HEK293 (cell line): ENCODE results near the gene ZFAND3.

Source experiments
- CTCF ChIA-PET: fragments of 350-600 bp; formaldehyde crosslinking; extraction: SDS; loops from one replicate; lab custom pipeline; 2021; ENCODE audit warnings: antibody characterized with exemption; lab: Yijun Ruan, JAX
- POLR2A ChIA-PET: fragments of 300-600 bp; formaldehyde crosslinking; extraction: SDS; loops from one replicate; lab custom pipeline; 2020; ENCODE audit warnings: antibody characterized with exemption, inconsistent platforms; lab: Yijun Ruan, JAX
- H3K27ac ChIP-seq: fragments of 200-500 bp; sonication (Bioruptor generic); 2 replicates; pipeline ENCODE4 v1.5.1; 2014; ENCODE audit warnings: low read depth, low read length, control low read depth, inconsistent platforms; ENCODE audit errors: extremely low read depth
- H3K36me3 ChIP-seq, 2 experiments: fragments of 200-500 bp in 1 of 2; sonication (Bioruptor generic) in 1 of 2; 1 replicate in 1 of 2; 2 replicates in 1 of 2; pipeline ENCODE4 v1.5.1; 2014 to 2017; ENCODE audit warnings: inconsistent platforms in 2 of 2, low read length in 2 of 2; ENCODE audit not compliant: control insufficient read depth in 2 of 2, insufficient read depth in 1 of 2
- H3K4me1 ChIP-seq: fragments of 200-500 bp; sonication (Bioruptor generic); 2 replicates; pipeline ENCODE4 v1.5.1; 2014; ENCODE audit warnings: mild to moderate bottlenecking, low read length, inconsistent platforms; ENCODE audit not compliant: control insufficient read depth, insufficient read depth
- H3K4me3 ChIP-seq: 2 replicates; pipeline ENCODE4 v1.5.1; 2011; ENCODE audit warnings: low read depth, mild to moderate bottlenecking, control low read depth, low read length, moderate library complexity
- H3K9me3 ChIP-seq: fragments of 200-500 bp; sonication (Bioruptor generic); 2 replicates; pipeline ENCODE4 v1.5.1; 2014; ENCODE audit warnings: low read depth, low read length, inconsistent platforms; ENCODE audit not compliant: control insufficient read depth, insufficient read depth
- SP3 ChIP-seq: fragments of 450-650 bp; formaldehyde crosslinking; IDR thresholded peaks from 2 replicates; pipeline ENCODE4 v1.5.1; 2016; ENCODE audit warnings: missing biosample characterization, missing genetic modification characterization
- SP7 ChIP-seq: fragments of 450-650 bp; formaldehyde crosslinking; IDR thresholded peaks from 2 replicates; pipeline ENCODE4 v1.5.1; 2016; ENCODE audit warnings: missing biosample characterization, missing genetic modification characterization
- ZBTB20 ChIP-seq: fragments of 450-650 bp; formaldehyde crosslinking; IDR thresholded peaks from 2 replicates; pipeline ENCODE4 v1.5.1; 2016; ENCODE audit warnings: missing biosample characterization, missing genetic modification characterization
- ZIC2 ChIP-seq: fragments of 450-650 bp; formaldehyde crosslinking; IDR thresholded peaks from 2 replicates; pipeline ENCODE4 v1.5.1; 2016; ENCODE audit warnings: missing biosample characterization, missing genetic modification characterization
- ZNF10 ChIP-seq: fragments of 450-650 bp; formaldehyde crosslinking; IDR thresholded peaks from 2 replicates; pipeline ENCODE4 v1.5.1; 2017; ENCODE audit warnings: missing biosample characterization, missing genetic modification characterization
- ZNF155 ChIP-seq: fragments of 450-650 bp; formaldehyde crosslinking; IDR thresholded peaks from 2 replicates; pipeline ENCODE4 v1.5.1; 2016; ENCODE audit warnings: missing biosample characterization, missing genetic modification characterization
- ZNF354C ChIP-seq: fragments of 450-650 bp; formaldehyde crosslinking; IDR thresholded peaks from 2 replicates; pipeline ENCODE4 v1.5.1; 2016; ENCODE audit warnings: missing biosample characterization, missing genetic modification characterization, low read depth, borderline replicate concordance
- ZNF37A ChIP-seq: fragments of 450-650 bp; IDR thresholded peaks from 2 replicates; pipeline ENCODE4 v1.5.1; 2018; ENCODE audit warnings: missing biosample characterization, missing genetic modification characterization
- ZNF510 ChIP-seq: fragments of 450-650 bp; formaldehyde crosslinking; IDR thresholded peaks from 2 replicates; pipeline ENCODE4 v1.5.1; 2018; ENCODE audit warnings: mild to moderate bottlenecking, missing genetic modification characterization, missing biosample characterization; ENCODE audit not compliant: insufficient replicate concordance
- ZNF548 ChIP-seq: fragments of 450-650 bp; formaldehyde crosslinking; IDR thresholded peaks from 2 replicates; pipeline ENCODE4 v1.5.1; 2016; ENCODE audit warnings: missing biosample characterization, missing genetic modification characterization
- TF ChIP-seq, protein P1 (sequence below): fragments of 450-650 bp; formaldehyde crosslinking; IDR thresholded peaks from 2 replicates; pipeline ENCODE4 v1.5.1; 2016; ENCODE audit warnings: missing biosample characterization, missing genetic modification characterization, low read depth
- TF ChIP-seq, protein P2 (sequence below): fragments of 450-650 bp; formaldehyde crosslinking; conservative IDR thresholded peaks from 2 replicates; pipeline ENCODE4 v1.5.1; 2016; ENCODE audit warnings: low read depth, missing biosample characterization, missing genetic modification characterization
- TF ChIP-seq, protein P3 (sequence below): fragments of 450-650 bp; formaldehyde crosslinking; IDR thresholded peaks from 2 replicates; pipeline ENCODE4; 2016; ENCODE audit warnings: missing biosample characterization, missing genetic modification characterization
- TF ChIP-seq, protein P4 (sequence below): fragments of 450-650 bp; formaldehyde crosslinking; IDR thresholded peaks from 2 replicates; pipeline ENCODE4 v1.5.1; 2017; ENCODE audit warnings: missing biosample characterization, missing genetic modification characterization
- TF ChIP-seq, protein P5 (sequence below): fragments of 450-650 bp; formaldehyde crosslinking; IDR thresholded peaks from 2 replicates; pipeline ENCODE4 v1.5.1; 2016; ENCODE audit warnings: missing biosample characterization, missing genetic modification characterization
- TF ChIP-seq, protein P6 (sequence below): fragments of 450-650 bp; formaldehyde crosslinking; IDR thresholded peaks from 2 replicates; pipeline ENCODE4 v1.5.1; 2016; ENCODE audit warnings: missing biosample characterization, missing genetic modification characterization
- TF ChIP-seq, protein P7 (sequence below): IDR thresholded peaks from 2 replicates; pipeline ENCODE4 v1.6.1; 2011; ENCODE audit warnings: mild to moderate bottlenecking, low read depth, low read length, borderline replicate concordance
- TF ChIP-seq, protein P8 (sequence below): fragments of 450-650 bp; formaldehyde crosslinking; IDR thresholded peaks from 2 replicates; pipeline ENCODE4 v1.5.1; 2016; ENCODE audit warnings: missing biosample characterization, missing genetic modification characterization

Gene ZFAND3

DNA sequence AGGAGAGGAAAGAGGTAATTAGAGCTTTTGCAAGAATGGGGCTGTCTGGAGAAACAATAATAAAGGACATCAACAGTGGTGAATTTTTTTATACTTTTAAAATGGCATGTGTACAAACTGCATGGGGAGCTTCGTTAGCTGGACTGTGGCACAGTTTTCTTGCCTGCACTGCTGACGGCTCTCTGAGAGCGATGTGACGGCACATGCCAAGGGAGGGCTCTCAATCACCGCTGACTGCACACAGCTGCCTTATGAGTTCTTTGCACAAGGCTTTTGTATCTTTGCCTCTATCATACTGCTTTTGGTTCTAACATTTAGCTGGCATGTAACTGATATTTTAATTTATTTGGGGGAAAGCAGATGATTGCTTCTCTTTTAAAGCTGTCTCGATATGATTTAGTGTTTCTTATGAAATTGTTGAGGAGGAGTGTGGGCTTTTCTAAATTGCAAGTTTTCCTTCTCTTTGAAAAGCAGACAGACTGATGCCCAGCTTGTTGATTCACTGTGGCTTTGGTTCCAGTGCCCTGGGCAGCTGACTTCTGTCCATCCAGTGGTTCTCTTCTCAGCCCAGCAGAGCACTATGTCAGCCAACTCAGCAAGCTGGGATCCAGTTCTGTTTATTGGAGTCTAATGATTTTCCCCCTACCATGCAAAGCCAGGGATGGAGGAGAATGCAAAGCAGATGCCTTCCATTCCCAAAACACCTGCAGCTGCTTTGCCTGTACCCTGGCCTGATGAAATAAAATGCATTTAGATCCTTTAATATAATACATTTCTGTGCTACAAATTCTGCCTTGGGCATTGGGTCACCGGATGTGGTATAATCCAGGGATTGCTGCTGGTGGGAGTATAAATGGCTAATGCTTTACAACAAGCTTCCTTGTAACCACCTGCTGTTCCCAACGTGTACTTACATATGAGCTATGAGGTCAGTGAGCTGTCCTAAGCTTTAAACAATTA lies 323.9 kb downstream of the ZFAND3 start:
- no peaks in the 10 kb centered on the region; the same call in 1 of the 2 replicates for H3K4me1 ChIP-seq
- H3K27ac ChIP-seq: no peak overlapping the region
- CTCF ChIA-PET: interaction anchor here (0.8 to 1.4 kb wide), 3 partner anchors 13 to 350 kb away, joined by 3 to 6 read pairs (median 4); no protein-coding TSS in a partner anchor
- POLR2A ChIA-PET: no interaction called here
- TF ChIP-seq ZBTB20 (no peak), ZIC2 (tag by site-specific recombination) (no peak), ZNF548 (tag by site-specific recombination) (no peak), ZNF510 (no peak), ZNF155 (tag by site-specific recombination) (no peak), ZNF10 (no peak), SP7 (tag by site-specific recombination) (no peak), ZNF354C (no peak), SP3 (tag by site-specific recombination) (no peak), ZNF37A (tag by site-specific recombination) (no peak)
- TF ChIP-seq, protein P1, sequence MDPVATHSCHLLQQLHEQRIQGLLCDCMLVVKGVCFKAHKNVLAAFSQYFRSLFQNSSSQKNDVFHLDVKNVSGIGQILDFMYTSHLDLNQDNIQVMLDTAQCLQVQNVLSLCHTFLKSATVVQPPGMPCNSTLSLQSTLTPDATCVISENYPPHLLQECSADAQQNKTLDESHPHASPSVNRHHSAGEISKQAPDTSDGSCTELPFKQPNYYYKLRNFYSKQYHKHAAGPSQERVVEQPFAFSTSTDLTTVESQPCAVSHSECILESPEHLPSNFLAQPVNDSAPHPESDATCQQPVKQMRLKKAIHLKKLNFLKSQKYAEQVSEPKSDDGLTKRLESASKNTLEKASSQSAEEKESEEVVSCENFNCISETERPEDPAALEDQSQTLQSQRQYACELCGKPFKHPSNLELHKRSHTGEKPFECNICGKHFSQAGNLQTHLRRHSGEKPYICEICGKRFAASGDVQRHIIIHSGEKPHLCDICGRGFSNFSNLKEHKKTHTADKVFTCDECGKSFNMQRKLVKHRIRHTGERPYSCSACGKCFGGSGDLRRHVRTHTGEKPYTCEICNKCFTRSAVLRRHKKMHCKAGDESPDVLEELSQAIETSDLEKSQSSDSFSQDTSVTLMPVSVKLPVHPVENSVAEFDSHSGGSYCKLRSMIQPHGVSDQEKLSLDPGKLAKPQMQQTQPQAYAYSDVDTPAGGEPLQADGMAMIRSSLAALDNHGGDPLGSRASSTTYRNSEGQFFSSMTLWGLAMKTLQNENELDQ: no peak
- TF ChIP-seq, protein P2, sequence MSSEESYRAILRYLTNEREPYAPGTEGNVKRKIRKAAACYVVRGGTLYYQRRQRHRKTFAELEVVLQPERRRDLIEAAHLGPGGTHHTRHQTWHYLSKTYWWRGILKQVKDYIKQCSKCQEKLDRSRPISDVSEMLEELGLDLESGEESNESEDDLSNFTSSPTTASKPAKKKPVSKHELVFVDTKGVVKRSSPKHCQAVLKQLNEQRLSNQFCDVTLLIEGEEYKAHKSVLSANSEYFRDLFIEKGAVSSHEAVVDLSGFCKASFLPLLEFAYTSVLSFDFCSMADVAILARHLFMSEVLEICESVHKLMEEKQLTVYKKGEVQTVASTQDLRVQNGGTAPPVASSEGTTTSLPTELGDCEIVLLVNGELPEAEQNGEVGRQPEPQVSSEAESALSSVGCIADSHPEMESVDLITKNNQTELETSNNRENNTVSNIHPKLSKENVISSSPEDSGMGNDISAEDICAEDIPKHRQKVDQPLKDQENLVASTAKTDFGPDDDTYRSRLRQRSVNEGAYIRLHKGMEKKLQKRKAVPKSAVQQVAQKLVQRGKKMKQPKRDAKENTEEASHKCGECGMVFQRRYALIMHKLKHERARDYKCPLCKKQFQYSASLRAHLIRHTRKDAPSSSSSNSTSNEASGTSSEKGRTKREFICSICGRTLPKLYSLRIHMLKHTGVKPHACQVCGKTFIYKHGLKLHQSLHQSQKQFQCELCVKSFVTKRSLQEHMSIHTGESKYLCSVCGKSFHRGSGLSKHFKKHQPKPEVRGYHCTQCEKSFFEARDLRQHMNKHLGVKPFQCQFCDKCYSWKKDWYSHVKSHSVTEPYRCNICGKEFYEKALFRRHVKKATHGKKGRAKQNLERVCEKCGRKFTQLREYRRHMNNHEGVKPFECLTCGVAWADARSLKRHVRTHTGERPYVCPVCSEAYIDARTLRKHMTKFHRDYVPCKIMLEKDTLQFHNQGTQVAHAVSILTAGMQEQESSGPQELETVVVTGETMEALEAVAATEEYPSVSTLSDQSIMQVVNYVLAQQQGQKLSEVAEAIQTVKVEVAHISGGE (tag by site-specific recombination): no peak
- TF ChIP-seq, protein P3, sequence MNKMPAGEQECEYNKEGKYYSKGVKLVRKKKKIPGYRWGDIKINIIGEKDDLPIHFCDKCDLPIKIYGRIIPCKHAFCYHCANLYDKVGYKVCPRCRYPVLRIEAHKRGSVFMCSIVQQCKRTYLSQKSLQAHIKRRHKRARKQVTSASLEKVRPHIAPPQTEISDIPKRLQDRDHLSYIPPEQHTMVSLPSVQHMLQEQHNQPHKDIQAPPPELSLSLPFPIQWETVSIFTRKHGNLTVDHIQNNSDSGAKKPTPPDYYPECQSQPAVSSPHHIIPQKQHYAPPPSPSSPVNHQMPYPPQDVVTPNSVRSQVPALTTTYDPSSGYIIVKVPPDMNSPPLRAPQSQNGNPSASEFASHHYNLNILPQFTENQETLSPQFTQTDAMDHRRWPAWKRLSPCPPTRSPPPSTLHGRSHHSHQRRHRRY: no peak
- TF ChIP-seq, protein P4, sequence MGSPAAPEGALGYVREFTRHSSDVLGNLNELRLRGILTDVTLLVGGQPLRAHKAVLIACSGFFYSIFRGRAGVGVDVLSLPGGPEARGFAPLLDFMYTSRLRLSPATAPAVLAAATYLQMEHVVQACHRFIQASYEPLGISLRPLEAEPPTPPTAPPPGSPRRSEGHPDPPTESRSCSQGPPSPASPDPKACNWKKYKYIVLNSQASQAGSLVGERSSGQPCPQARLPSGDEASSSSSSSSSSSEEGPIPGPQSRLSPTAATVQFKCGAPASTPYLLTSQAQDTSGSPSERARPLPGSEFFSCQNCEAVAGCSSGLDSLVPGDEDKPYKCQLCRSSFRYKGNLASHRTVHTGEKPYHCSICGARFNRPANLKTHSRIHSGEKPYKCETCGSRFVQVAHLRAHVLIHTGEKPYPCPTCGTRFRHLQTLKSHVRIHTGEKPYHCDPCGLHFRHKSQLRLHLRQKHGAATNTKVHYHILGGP (tag by site-specific recombination): no peak
- TF ChIP-seq, protein P5, sequence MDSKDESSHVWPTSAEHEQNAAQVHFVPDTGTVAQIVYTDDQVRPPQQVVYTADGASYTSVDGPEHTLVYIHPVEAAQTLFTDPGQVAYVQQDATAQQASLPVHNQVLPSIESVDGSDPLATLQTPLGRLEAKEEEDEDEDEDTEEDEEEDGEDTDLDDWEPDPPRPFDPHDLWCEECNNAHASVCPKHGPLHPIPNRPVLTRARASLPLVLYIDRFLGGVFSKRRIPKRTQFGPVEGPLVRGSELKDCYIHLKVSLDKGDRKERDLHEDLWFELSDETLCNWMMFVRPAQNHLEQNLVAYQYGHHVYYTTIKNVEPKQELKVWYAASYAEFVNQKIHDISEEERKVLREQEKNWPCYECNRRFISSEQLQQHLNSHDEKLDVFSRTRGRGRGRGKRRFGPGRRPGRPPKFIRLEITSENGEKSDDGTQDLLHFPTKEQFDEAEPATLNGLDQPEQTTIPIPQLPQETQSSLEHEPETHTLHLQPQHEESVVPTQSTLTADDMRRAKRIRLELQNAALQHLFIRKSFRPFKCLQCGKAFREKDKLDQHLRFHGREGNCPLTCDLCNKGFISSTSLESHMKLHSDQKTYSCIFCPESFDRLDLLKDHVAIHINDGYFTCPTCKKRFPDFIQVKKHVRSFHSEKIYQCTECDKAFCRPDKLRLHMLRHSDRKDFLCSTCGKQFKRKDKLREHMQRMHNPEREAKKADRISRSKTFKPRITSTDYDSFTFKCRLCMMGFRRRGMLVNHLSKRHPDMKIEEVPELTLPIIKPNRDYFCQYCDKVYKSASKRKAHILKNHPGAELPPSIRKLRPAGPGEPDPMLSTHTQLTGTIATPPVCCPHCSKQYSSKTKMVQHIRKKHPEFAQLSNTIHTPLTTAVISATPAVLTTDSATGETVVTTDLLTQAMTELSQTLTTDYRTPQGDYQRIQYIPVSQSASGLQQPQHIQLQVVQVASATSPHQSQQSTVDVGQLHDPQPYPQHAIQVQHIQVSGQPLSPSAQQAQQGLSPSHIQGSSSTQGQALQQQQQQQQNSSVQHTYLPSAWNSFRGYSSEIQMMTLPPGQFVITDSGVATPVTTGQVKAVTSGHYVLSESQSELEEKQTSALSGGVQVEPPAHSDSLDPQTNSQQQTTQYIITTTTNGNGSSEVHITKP (tag by site-specific recombination): no peak
- TF ChIP-seq, protein P6, sequence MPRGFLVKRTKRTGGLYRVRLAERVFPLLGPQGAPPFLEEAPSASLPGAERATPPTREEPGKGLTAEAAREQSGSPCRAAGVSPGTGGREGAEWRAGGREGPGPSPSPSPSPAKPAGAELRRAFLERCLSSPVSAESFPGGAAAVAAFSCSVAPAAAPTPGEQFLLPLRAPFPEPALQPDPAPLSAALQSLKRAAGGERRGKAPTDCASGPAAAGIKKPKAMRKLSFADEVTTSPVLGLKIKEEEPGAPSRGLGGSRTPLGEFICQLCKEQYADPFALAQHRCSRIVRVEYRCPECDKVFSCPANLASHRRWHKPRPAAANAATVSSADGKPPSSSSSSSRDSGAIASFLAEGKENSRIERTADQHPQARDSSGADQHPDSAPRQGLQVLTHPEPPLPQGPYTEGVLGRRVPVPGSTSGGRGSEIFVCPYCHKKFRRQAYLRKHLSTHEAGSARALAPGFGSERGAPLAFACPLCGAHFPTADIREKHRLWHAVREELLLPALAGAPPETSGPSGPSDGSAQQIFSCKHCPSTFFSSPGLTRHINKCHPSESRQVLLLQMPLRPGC (tag by site-specific recombination): no peak
- TF ChIP-seq, protein P7, sequence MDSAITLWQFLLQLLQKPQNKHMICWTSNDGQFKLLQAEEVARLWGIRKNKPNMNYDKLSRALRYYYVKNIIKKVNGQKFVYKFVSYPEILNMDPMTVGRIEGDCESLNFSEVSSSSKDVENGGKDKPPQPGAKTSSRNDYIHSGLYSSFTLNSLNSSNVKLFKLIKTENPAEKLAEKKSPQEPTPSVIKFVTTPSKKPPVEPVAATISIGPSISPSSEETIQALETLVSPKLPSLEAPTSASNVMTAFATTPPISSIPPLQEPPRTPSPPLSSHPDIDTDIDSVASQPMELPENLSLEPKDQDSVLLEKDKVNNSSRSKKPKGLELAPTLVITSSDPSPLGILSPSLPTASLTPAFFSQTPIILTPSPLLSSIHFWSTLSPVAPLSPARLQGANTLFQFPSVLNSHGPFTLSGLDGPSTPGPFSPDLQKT: no peak
- TF ChIP-seq, protein P8, sequence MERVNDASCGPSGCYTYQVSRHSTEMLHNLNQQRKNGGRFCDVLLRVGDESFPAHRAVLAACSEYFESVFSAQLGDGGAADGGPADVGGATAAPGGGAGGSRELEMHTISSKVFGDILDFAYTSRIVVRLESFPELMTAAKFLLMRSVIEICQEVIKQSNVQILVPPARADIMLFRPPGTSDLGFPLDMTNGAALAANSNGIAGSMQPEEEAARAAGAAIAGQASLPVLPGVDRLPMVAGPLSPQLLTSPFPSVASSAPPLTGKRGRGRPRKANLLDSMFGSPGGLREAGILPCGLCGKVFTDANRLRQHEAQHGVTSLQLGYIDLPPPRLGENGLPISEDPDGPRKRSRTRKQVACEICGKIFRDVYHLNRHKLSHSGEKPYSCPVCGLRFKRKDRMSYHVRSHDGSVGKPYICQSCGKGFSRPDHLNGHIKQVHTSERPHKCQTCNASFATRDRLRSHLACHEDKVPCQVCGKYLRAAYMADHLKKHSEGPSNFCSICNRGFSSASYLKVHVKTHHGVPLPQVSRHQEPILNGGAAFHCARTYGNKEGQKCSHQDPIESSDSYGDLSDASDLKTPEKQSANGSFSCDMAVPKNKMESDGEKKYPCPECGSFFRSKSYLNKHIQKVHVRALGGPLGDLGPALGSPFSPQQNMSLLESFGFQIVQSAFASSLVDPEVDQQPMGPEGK: no peak
- H3K36me3 ChIP-seq: peaks cover 0 to 9% of the 10 kb centered on the region in 2 experiments; a peak in 1 of 3 replicates
- H3K4me3 ChIP-seq: no peak overlapping the region
- no peaks in the 10 kb centered on the region for H3K9me3 ChIP-seq
